ENCODE results near the gene RGS3. TPM values are rescaled to one million over a fixed set of nuclear protein-coding genes. Genes with fewer than 3 reads are reported as not detected.

Gene RGS3
- total RNA-seq, 1 experiment from 2014 or later: 39.4 TPM

- no peak for TF ChIP-seq POLR2AphosphoS5 (IDR thresholded peaks at IDR 0.05; ENCODE audit: low read depth, low read length)
- no peak for TF ChIP-seq FOSL1 (IDR thresholded peaks at IDR 0.05; ENCODE audit: low read depth)
- no peak for TF ChIP-seq EZH2phosphoT487 (IDR thresholded peaks at IDR 0.05; ENCODE audit: borderline replicate concordance)
- no peak for TF ChIP-seq ZNF274 (IDR thresholded peaks at IDR 0.05; ENCODE audit: low read depth, low read length)
- TF ChIP-seq ELF1 (IDR thresholded peaks at IDR 0.05; ENCODE audit: borderline replicate concordance, low read depth): no peak
- TF ChIP-seq ZBTB33 (IDR thresholded peaks at IDR 0.05; ENCODE audit: extremely low read depth, insufficient replicate concordance, low read length): no peak
- no peak for TF ChIP-seq SP1 (IDR thresholded peaks at IDR 0.05; ENCODE audit: low read depth)
- TF ChIP-seq REST (IDR thresholded peaks at IDR 0.05; ENCODE audit: low read depth): no peak
- TF ChIP-seq CEBPB (IDR thresholded peaks at IDR 0.05; ENCODE audit: low read depth): no peak
- no peak for TF ChIP-seq JUND (IDR thresholded peaks at IDR 0.05)
- no peak for TF ChIP-seq YY1 (IDR thresholded peaks at IDR 0.05; ENCODE audit: extremely low read depth, insufficient replicate concordance, low read depth, low read length)
- TF ChIP-seq SRF (IDR thresholded peaks at IDR 0.05; ENCODE audit: low read depth): no peak
- no peak for TF ChIP-seq SIN3A (IDR thresholded peaks at IDR 0.05; ENCODE audit: low read depth)
- H3K36me3 ChIP-seq (ENCODE audit: control insufficient read depth in 1 of 2, insufficient read depth in 2 of 2, low read length in 2 of 2): 0 out of 4 replicates have a peak, but pooled peaks cover 0 to 4% of the 10 kb centered on the region in 2 experiments
- no peak overlapping the region for H3K27ac ChIP-seq (ENCODE audit: low read depth, low read length)
- no TSS peak for BruUV-seq (replicated peaks)
- H2AFZ ChIP-seq (ENCODE audit: low read depth, low read length, poor library complexity, severe bottlenecking): no peak overlapping the region
- no peaks in the 10 kb centered on the region for H3K9me3 ChIP-seq (ENCODE audit: control insufficient read depth in 1 of 2, insufficient read depth in 1 of 2, low read depth in 1 of 2, low read length in 2 of 2)
- H4K20me1 ChIP-seq (ENCODE audit: insufficient read depth): no peaks in the 10 kb centered on the region
- H3K9me2 ChIP-seq (ENCODE audit: insufficient read depth): no peaks in the 10 kb centered on the region
- no peak overlapping the region for H3K4me3 ChIP-seq (replicated peaks in 1 of 2; ENCODE audit: low read depth in 1 of 2, low read length in 2 of 2)
- no peak overlapping the region for H3K9ac ChIP-seq (ENCODE audit: low read length)
- H3K4me2 ChIP-seq (ENCODE audit: low read length): no peak overlapping the region
- ChIA-PET CTCF (no interaction called here), POLR2A (interaction anchor here (0.8 kb wide), 1 partner anchor 16 kb away, joined by 3 read pairs; no protein-coding TSS in a partner anchor), RAD21 (ENCODE audit: low non-redundant PET in 1 of 2, low total read pairs in 2 of 2, uncharacterized antibody in 2 of 2, unreplicated experiment in 2 of 2) (no interaction called here)
- peaks cover 17 to 18% of the 10 kb centered on the region in 2 experiments for H3K4me1 ChIP-seq (ENCODE audit: control insufficient read depth in 1 of 2, insufficient read depth in 2 of 2, low read length in 2 of 2)
- intact Hi-C loops (cut with micrococcal nuclease): no loop called here
- no peak for ATAC-seq
- H3K79me2 ChIP-seq (ENCODE audit: insufficient read depth, low read length): no peaks in the 10 kb centered on the region
- no peaks in the 10 kb centered on the region for H3K27me3 ChIP-seq (ENCODE audit: insufficient read depth, low read length)
- no peak for DNase-seq (ENCODE audit: low read depth, low spot score)
Observed at GRCh38 chr9:113562653-113563381, 99.3 kb downstream of the RGS3 start.
